ENCODE measurements around the gene IPO13.

GRCh38 chr1:43949678-43950077 is 2.9 kb downstream of the IPO13 start:
- no peak for TF ChIP-seq YY1 (IDR thresholded peaks at IDR 0.05; ENCODE audit: insufficient read depth, insufficient read length)
- no peak for TF ChIP-seq SUZ12 (IDR thresholded peaks at IDR 0.05; ENCODE audit: extremely low read depth, insufficient read depth, insufficient read length)

All from NT2/D1 (cell line).